Panc1 (cell line): ENCODE results near the gene THAP8. TPM values are rescaled to one million over a fixed set of nuclear protein-coding genes. Genes with fewer than 3 reads are reported as not detected.

Source experiments
- ATAC-seq: fragments of 200-7000 bp; cut with Tn5 transposase; 2 replicates; pipeline ENCODE4 v1.9.1; 2020; ENCODE audit warnings: mild to moderate bottlenecking, moderate library complexity
- BruUV-seq: library from RNA; stranded (reverse); fragments of 400-500 nt; replicated peaks from 2 replicates; lab custom pipeline; 2021; lab: Mats Ljungman, UMichigan
- CTCF ChIA-PET: fragments of 300-600 bp; sonication (Branson Sonifier 250); formaldehyde crosslinking; loops from one replicate; lab custom pipeline; 2022; ENCODE audit warnings: antibody characterized with exemption; lab: Charles Lee
- POLR2A ChIA-PET: fragments of 300-600 bp; sonication (Branson Sonifier 250); formaldehyde crosslinking; loops from one replicate; lab custom pipeline; 2022; ENCODE audit warnings: antibody characterized with exemption; lab: Charles Lee
- DNase-seq: peaks from one replicate; pipeline ENCODE4 v3.0.0-alpha.2; 2010; ENCODE audit warnings: low read depth, low spot score
- H3K27ac ChIP-seq: 2 replicates; pipeline ENCODE4 v1.5.1; 2011; ENCODE audit warnings: mild to moderate bottlenecking, low read length, inconsistent platforms
- H3K27me3 ChIP-seq: fragments of 200-500 bp; sonication (Bioruptor generic); 2 replicates; pipeline ENCODE4 v1.6.0; 2014; ENCODE audit warnings: low read length, inconsistent platforms; ENCODE audit not compliant: control insufficient read depth, insufficient read depth
- H3K36me3 ChIP-seq: fragments of 200-500 bp; sonication (Bioruptor generic); 2 replicates; pipeline ENCODE4 v1.5.1; 2014; ENCODE audit warnings: inconsistent platforms, mild to moderate bottlenecking, low read length, moderate library complexity; ENCODE audit not compliant: control insufficient read depth, insufficient read depth
- H3K4me1 ChIP-seq: 2 replicates; pipeline ENCODE4 v1.5.1; 2011; ENCODE audit warnings: inconsistent platforms, mild to moderate bottlenecking, low read length, moderate library complexity; ENCODE audit not compliant: control insufficient read depth, insufficient read depth
- H3K4me3 ChIP-seq, 2 experiments: 2 replicates each; pipeline ENCODE4 v1.5.1; 2011 to 2012; ENCODE audit warnings: low read depth in 2 of 2, low read length in 2 of 2, mild to moderate bottlenecking in 2 of 2, inconsistent platforms in 1 of 2, moderate library complexity in 1 of 2
- H3K9me3 ChIP-seq: fragments of 200-500 bp; sonication (Bioruptor generic); 2 replicates; pipeline ENCODE4 v1.5.1; 2014; ENCODE audit warnings: low read depth, mild to moderate bottlenecking, inconsistent platforms, low read length, moderate library complexity; ENCODE audit not compliant: control insufficient read depth, insufficient read depth
- CTCF ChIP-seq: fragments of 450-650 bp; IDR thresholded peaks from 2 replicates; pipeline ENCODE4 v1.5.1; 2017; ENCODE audit warnings: mild to moderate bottlenecking
- POLR2AphosphoS5 ChIP-seq: IDR thresholded peaks from 2 replicates; pipeline ENCODE4 v1.6.1; 2012; ENCODE audit warnings: mild to moderate bottlenecking, low read depth, low read length, moderate library complexity
- REST ChIP-seq, 2 experiments: IDR thresholded peaks; 2 replicates each; pipeline ENCODE4 v1.6.1; 2011 to 2012; ENCODE audit warnings: low read depth in 2 of 2, control low read depth in 1 of 2, low read length in 1 of 2, mild to moderate bottlenecking in 1 of 2, moderate library complexity in 1 of 2; ENCODE audit not compliant: insufficient read depth in 1 of 2
- SIN3A ChIP-seq: IDR thresholded peaks from 2 replicates; pipeline ENCODE4 v1.6.1; 2012; ENCODE audit warnings: low read depth, mild to moderate bottlenecking, low read length, moderate library complexity, borderline replicate concordance; ENCODE audit not compliant: insufficient read depth
- TCF7L2 ChIP-seq: IDR thresholded peaks from 2 replicates; pipeline ENCODE4 v1.6.1; 2011; ENCODE audit warnings: mild to moderate bottlenecking, low read depth, low read length, inconsistent platforms
- in situ Hi-C: cut with HindIII; loops from 2 replicates; pipeline ENCODE4 v1.10.0; 2016; ENCODE audit warnings: low sequenced_read_pairs, low pct_unique_long_range_greater_than_20kb
- intact Hi-C: fragments of 100-400 bp; cut with micrococcal nuclease; formaldehyde crosslinking; loops from one replicate; pipeline ENCODE4 v1.10.0; 2022; ENCODE audit not compliant: unreplicated experiment
- total RNA-seq: library from RNA; stranded (reverse); gene quantifications from one replicate; pipeline ENCODE4 v1.2.1, GENCODE V29; 2021; ENCODE audit not compliant: unreplicated experiment

Gene THAP8
- total RNA-seq, 1 experiment from 2014 or later = 9.6 TPM

- in situ Hi-C loops (no loop called here), intact Hi-C loops (no loop called here)
- H3K9me3 ChIP-seq = no peaks in the 10 kb centered on the region
- H3K36me3 ChIP-seq = no peaks in the 10 kb centered on the region
- BruUV-seq = no TSS peak
- ATAC-seq (no peak), DNase-seq (no peak)
- no peak for TF ChIP-seq POLR2AphosphoS5
- no peaks in the 10 kb centered on the region for H3K27me3 ChIP-seq
- H3K27ac ChIP-seq = no peak overlapping the region
- ChIA-PET POLR2A (interaction anchor here (0.7 kb wide), 1 partner anchor 67 kb away, joined by 5 read pairs; no protein-coding TSS in a partner anchor), CTCF (interaction anchor here (0.8 kb wide), 1 partner anchor 61 kb away, joined by 16 read pairs; no protein-coding TSS in a partner anchor)
- H3K4me1 ChIP-seq = peaks cover 14% of the 10 kb centered on the region
- no peak overlapping the region for H3K4me3 ChIP-seq
Measured at GRCh38 chr19:35991731-35992450, 62.2 kb downstream of the THAP8 start.

- Histone ChIP-seq H3K27ac (no peak overlapping the region), H3K36me3 (no peaks in the 10 kb centered on the region), H3K4me1 (peaks cover 7% of the 10 kb centered on the region), H3K4me3 (no peak overlapping the region), H3K27me3 (no peaks in the 10 kb centered on the region), H3K9me3 (no peaks in the 10 kb centered on the region)
- no peak for DNase-seq
- ChIA-PET POLR2A (interaction anchor here (0.7 kb wide), 2 partner anchors 54 to 68 kb away, joined by 5 to 18 read pairs; no protein-coding TSS in a partner anchor), CTCF (interaction anchor here (0.6 to 0.8 kb wide), 2 partner anchors 35 to 60 kb away, joined by 4 to 16 read pairs; no protein-coding TSS in a partner anchor)
- intact Hi-C loops = no loop called here
- no TSS peak for BruUV-seq
- TF ChIP-seq POLR2AphosphoS5 (no peak), REST (IDR thresholded peaks at IDR 0.05; ENCODE audit: insufficient read depth in 1 of 2, low read depth in 2 of 2, low read length in 1 of 2) (no peak), SIN3A (no peak), CTCF (no peak), TCF7L2 (no peak)
- ATAC-seq = no peak
- in situ Hi-C loops = no loop called here
Measured at GRCh38 chr19:35990771-35991730, 63.0 kb downstream of the THAP8 start.
